Measurements from ENCODE around the gene KNSTRN. TPM values are rescaled to one million over a fixed set of nuclear protein-coding genes. Genes with fewer than 3 reads are reported as not detected.
A peak's percentile ranks its signal among the peaks of the same experiment; 100 is the strongest.

The KNSTRN gene
- total and polyA plus RNA-seq, 3 donors from 2014 or later = 39.6 to 125 (median 66.9) TPM

DNA sequence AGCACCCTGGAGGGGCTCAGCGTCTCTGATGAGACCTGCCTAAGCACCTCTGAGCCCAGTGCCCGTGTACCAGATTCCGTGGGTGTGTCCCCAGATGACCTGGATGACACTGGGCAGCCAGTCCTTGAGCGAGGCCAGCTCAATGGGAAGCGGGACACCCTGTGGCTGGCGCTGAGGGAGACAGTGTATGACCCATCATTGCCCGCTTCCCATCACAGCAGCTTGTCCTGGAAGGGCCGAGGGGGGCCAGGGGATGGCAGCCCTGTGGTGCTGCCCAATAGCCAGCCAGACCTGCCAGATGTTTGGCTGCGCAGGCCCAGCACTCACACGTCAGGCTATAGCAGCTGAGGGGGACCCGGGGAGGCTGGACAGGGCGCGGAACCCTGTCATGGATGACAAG is 12.6 kb upstream of the KNSTRN start:
- Histone ChIP-seq H3K4me3 (no peak overlapping the region), H3K4me1 (no peaks in the 10 kb centered on the region), H3K27me3 (no peaks in the 10 kb centered on the region), H3K27ac (no peak overlapping the region), H3K9me3 (no peaks in the 10 kb centered on the region), H3K36me3 (ENCODE audit: low read depth, missing control alignments) (no peaks in the 10 kb centered on the region)
- 80 to 84% methylated on average over 2 to 10 of the region's 13 CpGs for WGBS, 2 donors
- DNase-seq = no peak
- intact Hi-C loops (cut with DNase I; ENCODE audit: low total_unique reads) = loop anchor here (10.0 kb wide), 1 partner anchor 45 kb away; no protein-coding TSS in a partner anchor
- TF ChIP-seq POLR2A (IDR thresholded peaks at IDR 0.05) = no peak
- TF ChIP-seq, protein P1, sequence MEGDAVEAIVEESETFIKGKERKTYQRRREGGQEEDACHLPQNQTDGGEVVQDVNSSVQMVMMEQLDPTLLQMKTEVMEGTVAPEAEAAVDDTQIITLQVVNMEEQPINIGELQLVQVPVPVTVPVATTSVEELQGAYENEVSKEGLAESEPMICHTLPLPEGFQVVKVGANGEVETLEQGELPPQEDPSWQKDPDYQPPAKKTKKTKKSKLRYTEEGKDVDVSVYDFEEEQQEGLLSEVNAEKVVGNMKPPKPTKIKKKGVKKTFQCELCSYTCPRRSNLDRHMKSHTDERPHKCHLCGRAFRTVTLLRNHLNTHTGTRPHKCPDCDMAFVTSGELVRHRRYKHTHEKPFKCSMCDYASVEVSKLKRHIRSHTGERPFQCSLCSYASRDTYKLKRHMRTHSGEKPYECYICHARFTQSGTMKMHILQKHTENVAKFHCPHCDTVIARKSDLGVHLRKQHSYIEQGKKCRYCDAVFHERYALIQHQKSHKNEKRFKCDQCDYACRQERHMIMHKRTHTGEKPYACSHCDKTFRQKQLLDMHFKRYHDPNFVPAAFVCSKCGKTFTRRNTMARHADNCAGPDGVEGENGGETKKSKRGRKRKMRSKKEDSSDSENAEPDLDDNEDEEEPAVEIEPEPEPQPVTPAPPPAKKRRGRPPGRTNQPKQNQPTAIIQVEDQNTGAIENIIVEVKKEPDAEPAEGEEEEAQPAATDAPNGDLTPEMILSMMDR (IDR thresholded peaks at IDR 0.05) = no peak

DNA sequence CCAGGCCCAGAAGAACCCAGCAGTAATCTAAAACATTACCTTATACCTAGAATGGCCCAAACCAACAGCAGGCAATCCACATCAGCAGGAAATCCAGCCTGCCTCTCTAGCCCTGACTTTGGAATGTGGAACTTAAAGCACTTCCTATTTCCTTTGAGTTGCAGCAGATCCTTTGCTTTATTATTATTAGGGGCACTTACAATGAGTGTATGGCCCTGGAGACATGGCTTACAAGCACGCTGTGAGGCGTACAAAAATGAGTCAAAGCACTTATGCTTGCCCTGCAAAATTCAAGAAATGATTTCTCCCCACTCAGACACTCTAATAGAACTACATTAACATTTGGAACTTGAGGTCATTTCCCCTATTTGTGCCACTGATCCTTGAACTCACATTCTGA is 9.5 kb upstream of the KNSTRN start:
- Histone ChIP-seq H3K4me1 (no peaks in the 10 kb centered on the region), H3K4me3 (no peak overlapping the region), H3K36me3 (ENCODE audit: low read depth, missing control alignments) (no peaks in the 10 kb centered on the region), H3K27ac (no peak overlapping the region), H3K27me3 (no peaks in the 10 kb centered on the region), H3K9me3 (no peaks in the 10 kb centered on the region)
- DNase-seq = no peak
- intact Hi-C loops (cut with DNase I; ENCODE audit: low total_unique reads) = no loop called here
- TF ChIP-seq, protein P1 (IDR thresholded peaks at IDR 0.05) = no peak
- no peak for TF ChIP-seq POLR2A (IDR thresholded peaks at IDR 0.05)
- 75 to 78% methylated on average over 2 of the region's 2 CpGs for WGBS, 2 donors

DNA sequence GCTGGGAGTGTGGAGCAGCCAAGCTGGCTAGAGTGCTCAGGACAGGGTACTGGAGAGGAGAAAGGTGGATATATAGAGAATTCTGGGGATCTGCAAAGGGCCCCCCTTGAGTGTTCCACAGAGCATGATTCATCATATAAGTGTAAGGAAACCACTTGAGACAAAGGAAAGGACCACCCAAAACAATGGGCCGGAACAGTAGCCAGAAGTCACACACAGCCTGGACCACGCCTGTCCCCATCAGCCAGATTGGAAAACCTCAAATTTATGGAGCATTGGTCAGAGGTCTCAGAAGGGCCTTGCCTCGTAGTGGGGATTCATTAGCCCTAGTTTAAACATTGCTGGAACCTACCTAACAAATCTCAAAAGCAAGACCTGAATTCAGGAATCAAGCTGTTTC is 4.9 kb upstream of the KNSTRN start:
- no peak for DNase-seq
- WGBS, 2 donors = 79 to 90% methylated on average over 3 of the region's 3 CpGs
- no peak overlapping the region for H3K27ac ChIP-seq
- no peaks in the 10 kb centered on the region for H3K9me3 ChIP-seq
- H3K36me3 ChIP-seq (ENCODE audit: low read depth, missing control alignments) = no peaks in the 10 kb centered on the region
- H3K4me3 ChIP-seq = no peak overlapping the region
- TF ChIP-seq, protein P1 (IDR thresholded peaks at IDR 0.05) = no peak
- no peak for TF ChIP-seq POLR2A (IDR thresholded peaks at IDR 0.05)
- H3K4me1 ChIP-seq = peaks cover 3% of the 10 kb centered on the region
- H3K27me3 ChIP-seq = no peaks in the 10 kb centered on the region
- intact Hi-C loops (cut with DNase I; ENCODE audit: low total_unique reads) = no loop called here

DNA sequence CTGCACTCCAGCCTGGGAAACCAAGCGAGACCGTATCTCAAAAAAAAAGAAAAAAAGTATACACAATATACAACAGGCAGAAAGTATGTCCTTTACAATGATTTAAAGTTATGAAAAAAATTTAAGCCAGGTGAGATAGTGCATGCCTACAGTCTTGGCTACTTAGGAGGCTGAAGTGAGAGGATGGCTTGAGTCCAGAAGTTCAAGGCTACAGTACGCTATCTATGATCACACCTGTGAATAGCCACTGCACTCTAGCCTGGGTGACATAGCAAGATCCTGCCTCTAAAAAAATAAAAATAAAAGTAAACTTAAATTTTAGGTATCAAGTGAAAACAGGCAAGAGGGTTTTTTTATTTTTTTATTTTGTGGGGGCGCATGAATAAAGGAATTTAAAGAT is 3.1 kb upstream of the KNSTRN start:
- Histone ChIP-seq H3K4me1 (peaks cover 7% of the 10 kb centered on the region), H3K4me3 (no peak overlapping the region), H3K27me3 (no peaks in the 10 kb centered on the region), H3K36me3 (ENCODE audit: low read depth, missing control alignments) (no peaks in the 10 kb centered on the region), H3K9me3 (no peaks in the 10 kb centered on the region), H3K27ac (no peak overlapping the region)
- no peak for DNase-seq
- intact Hi-C loops (cut with DNase I; ENCODE audit: low total_unique reads) = no loop called here
- TF ChIP-seq, protein P1 (IDR thresholded peaks at IDR 0.05) = no peak
- TF ChIP-seq POLR2A (IDR thresholded peaks at IDR 0.05) = no peak
- 75 to 84% methylated on average over 4 of the region's 4 CpGs for WGBS, 2 donors

DNA sequence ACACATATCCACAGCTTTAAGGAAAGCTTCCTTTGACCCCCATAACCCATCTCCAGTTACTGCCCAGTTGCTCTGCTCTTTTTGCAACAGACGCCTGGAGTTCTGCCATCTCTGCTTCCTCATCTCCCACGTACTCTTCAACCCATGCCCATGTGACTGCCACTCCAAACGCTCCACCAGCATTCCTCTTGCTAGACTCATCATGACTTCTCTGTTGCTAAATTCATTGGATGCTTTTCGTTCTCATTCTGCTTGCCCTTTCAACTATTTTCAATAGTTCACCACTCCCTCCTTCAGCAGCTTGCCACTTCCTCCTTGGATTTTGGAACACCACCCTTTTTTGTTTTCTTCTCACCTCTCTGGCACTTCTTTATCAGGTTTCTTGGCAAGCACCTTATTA is 2.7 kb upstream of the KNSTRN start:
- intact Hi-C loops (cut with DNase I; ENCODE audit: low total_unique reads) = no loop called here
- TF ChIP-seq, protein P1 (IDR thresholded peaks at IDR 0.05) = no peak
- no peak for TF ChIP-seq POLR2A (IDR thresholded peaks at IDR 0.05)
- H3K27ac ChIP-seq = no peak overlapping the region
- WGBS, 2 donors = 38 to 40% methylated on average over 4 of the region's 4 CpGs
- H3K4me1 ChIP-seq = peaks cover 7% of the 10 kb centered on the region
- H3K4me3 ChIP-seq = no peak overlapping the region
- DNase-seq = peak; percentile 87
- no peaks in the 10 kb centered on the region for H3K27me3 ChIP-seq
- no peaks in the 10 kb centered on the region for H3K9me3 ChIP-seq
- H3K36me3 ChIP-seq (ENCODE audit: low read depth, missing control alignments) = no peaks in the 10 kb centered on the region
